HepG2 (cell line): ENCODE results near the gene CELF6. TPM values are rescaled to one million over a fixed set of nuclear protein-coding genes. Genes with fewer than 3 reads are reported as not detected.

Experiments used
- ATF6 ChIP-seq: sonication (generic); formaldehyde crosslinking; conservative IDR thresholded peaks from 2 replicates; pipeline ENCODE4 v1.4.0; 2020; ENCODE audit warnings: missing genetic modification reagents
- CCAR2 ChIP-seq: fragments of 200-400 bp; formaldehyde crosslinking; optimal IDR thresholded peaks from 2 replicates; pipeline ENCODE3; 2018; ENCODE audit warnings: low read depth, mild to moderate bottlenecking, low read length, moderate library complexity
- ZFP36 ChIP-seq: fragments of 150-350 bp; IDR thresholded peaks from 2 replicates; pipeline ENCODE4 v1.6.1; 2018; ENCODE audit warnings: borderline replicate concordance, low read length, low read depth; ENCODE audit not compliant: partially characterized antibody
- ZNF674 ChIP-seq: sonication (generic); formaldehyde crosslinking; IDR thresholded peaks from 2 replicates; pipeline ENCODE4 v1.5.0; 2020; ENCODE audit warnings: low read depth, mild to moderate bottlenecking, missing genetic modification reagents
- polyA plus RNA-seq, 8 experiments: library from polyadenylated mRNA; depleted of rRNA in 3 of 8; stranded (reverse) in 7 of 8; unstranded in 1 of 8; fragments of >200 nt; fragmentation: Illumina TruSeq in 4 of 8; extraction: Trizol in 4 of 8; gene quantifications; 2 replicates each; pipeline versions ENCODE4 v1.2.1 to v1.2.3, GENCODE V29; 2011 to 2016; ENCODE audit warnings: low read depth in 4 of 8, missing spikeins in 1 of 8, mixed read lengths in 1 of 8; ENCODE audit not compliant: insufficient read depth in 1 of 8
- total RNA-seq, 5 experiments: library from RNA; depleted of rRNA; stranded (reverse); fragments of >200 nt; fragmentation: Illumina TruSeq; extraction: Trizol; gene quantifications; 2 replicates each; pipeline ENCODE4 v1.2.3, GENCODE V29; 2016; ENCODE audit warnings: low read depth in 1 of 5
- TF ChIP-seq, protein P1 (sequence below): sonication (generic); formaldehyde crosslinking; IDR thresholded peaks from 2 replicates; pipeline ENCODE4 v1.5.1; 2020; ENCODE audit warnings: mild to moderate bottlenecking, missing genetic modification reagents, borderline replicate concordance
- TF ChIP-seq, protein P2 (sequence below): sonication (generic); formaldehyde crosslinking; IDR thresholded peaks from 2 replicates; pipeline ENCODE4 v1.5.0; 2020; ENCODE audit warnings: mild to moderate bottlenecking, missing genetic modification reagents, moderate library complexity
- TF ChIP-seq, protein P3 (sequence below): sonication (generic); formaldehyde crosslinking; IDR thresholded peaks from 2 replicates; pipeline ENCODE4 v1.5.0; 2020; ENCODE audit warnings: mild to moderate bottlenecking, missing genetic modification reagents, borderline replicate concordance

The CELF6 gene
- total and polyA plus RNA-seq, 2 of the 13 experiments (the other 11 are each of a cell fraction or from before 2014, with no cell fraction given), result 0.49 to 0.94 TPM

DNA sequence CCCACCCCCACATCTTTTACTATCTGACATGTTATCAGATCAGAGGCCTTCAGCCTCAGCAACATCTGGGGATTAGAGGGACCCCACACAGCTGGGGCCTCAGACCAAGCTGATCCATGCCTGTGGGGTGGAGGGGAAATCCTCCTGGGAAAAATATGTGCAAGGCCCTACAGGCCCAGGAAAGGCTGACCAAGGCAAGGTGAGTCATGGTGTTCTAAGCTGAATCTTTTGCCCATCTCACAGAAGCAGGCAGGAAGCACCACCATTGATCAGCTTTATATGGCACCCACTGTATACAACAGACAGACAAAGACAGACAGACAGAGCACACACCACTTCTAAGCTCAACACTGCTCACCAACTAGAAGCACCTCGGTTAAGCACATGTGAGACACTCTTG is 35.2 kb downstream of the CELF6 start (continued):
- no peak for TF ChIP-seq CCAR2
- TF ChIP-seq, protein P1, sequence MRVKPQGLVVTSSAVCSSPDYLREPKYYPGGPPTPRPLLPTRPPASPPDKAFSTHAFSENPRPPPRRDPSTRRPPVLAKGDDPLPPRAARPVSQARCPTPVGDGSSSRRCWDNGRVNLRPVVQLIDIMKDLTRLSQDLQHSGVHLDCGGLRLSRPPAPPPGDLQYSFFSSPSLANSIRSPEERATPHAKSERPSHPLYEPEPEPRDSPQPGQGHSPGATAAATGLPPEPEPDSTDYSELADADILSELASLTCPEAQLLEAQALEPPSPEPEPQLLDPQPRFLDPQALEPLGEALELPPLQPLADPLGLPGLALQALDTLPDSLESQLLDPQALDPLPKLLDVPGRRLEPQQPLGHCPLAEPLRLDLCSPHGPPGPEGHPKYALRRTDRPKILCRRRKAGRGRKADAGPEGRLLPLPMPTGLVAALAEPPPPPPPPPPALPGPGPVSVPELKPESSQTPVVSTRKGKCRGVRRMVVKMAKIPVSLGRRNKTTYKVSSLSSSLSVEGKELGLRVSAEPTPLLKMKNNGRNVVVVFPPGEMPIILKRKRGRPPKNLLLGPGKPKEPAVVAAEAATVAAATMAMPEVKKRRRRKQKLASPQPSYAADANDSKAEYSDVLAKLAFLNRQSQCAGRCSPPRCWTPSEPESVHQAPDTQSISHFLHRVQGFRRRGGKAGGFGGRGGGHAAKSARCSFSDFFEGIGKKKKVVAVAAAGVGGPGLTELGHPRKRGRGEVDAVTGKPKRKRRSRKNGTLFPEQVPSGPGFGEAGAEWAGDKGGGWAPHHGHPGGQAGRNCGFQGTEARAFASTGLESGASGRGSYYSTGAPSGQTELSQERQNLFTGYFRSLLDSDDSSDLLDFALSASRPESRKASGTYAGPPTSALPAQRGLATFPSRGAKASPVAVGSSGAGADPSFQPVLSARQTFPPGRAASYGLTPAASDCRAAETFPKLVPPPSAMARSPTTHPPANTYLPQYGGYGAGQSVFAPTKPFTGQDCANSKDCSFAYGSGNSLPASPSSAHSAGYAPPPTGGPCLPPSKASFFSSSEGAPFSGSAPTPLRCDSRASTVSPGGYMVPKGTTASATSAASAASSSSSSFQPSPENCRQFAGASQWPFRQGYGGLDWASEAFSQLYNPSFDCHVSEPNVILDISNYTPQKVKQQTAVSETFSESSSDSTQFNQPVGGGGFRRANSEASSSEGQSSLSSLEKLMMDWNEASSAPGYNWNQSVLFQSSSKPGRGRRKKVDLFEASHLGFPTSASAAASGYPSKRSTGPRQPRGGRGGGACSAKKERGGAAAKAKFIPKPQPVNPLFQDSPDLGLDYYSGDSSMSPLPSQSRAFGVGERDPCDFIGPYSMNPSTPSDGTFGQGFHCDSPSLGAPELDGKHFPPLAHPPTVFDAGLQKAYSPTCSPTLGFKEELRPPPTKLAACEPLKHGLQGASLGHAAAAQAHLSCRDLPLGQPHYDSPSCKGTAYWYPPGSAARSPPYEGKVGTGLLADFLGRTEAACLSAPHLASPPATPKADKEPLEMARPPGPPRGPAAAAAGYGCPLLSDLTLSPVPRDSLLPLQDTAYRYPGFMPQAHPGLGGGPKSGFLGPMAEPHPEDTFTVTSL (CRISPR knock-in tag), result no peak
- TF ChIP-seq, protein P2, sequence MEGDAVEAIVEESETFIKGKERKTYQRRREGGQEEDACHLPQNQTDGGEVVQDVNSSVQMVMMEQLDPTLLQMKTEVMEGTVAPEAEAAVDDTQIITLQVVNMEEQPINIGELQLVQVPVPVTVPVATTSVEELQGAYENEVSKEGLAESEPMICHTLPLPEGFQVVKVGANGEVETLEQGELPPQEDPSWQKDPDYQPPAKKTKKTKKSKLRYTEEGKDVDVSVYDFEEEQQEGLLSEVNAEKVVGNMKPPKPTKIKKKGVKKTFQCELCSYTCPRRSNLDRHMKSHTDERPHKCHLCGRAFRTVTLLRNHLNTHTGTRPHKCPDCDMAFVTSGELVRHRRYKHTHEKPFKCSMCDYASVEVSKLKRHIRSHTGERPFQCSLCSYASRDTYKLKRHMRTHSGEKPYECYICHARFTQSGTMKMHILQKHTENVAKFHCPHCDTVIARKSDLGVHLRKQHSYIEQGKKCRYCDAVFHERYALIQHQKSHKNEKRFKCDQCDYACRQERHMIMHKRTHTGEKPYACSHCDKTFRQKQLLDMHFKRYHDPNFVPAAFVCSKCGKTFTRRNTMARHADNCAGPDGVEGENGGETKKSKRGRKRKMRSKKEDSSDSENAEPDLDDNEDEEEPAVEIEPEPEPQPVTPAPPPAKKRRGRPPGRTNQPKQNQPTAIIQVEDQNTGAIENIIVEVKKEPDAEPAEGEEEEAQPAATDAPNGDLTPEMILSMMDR (CRISPR knock-in tag), result no peak
- TF ChIP-seq, protein P3, sequence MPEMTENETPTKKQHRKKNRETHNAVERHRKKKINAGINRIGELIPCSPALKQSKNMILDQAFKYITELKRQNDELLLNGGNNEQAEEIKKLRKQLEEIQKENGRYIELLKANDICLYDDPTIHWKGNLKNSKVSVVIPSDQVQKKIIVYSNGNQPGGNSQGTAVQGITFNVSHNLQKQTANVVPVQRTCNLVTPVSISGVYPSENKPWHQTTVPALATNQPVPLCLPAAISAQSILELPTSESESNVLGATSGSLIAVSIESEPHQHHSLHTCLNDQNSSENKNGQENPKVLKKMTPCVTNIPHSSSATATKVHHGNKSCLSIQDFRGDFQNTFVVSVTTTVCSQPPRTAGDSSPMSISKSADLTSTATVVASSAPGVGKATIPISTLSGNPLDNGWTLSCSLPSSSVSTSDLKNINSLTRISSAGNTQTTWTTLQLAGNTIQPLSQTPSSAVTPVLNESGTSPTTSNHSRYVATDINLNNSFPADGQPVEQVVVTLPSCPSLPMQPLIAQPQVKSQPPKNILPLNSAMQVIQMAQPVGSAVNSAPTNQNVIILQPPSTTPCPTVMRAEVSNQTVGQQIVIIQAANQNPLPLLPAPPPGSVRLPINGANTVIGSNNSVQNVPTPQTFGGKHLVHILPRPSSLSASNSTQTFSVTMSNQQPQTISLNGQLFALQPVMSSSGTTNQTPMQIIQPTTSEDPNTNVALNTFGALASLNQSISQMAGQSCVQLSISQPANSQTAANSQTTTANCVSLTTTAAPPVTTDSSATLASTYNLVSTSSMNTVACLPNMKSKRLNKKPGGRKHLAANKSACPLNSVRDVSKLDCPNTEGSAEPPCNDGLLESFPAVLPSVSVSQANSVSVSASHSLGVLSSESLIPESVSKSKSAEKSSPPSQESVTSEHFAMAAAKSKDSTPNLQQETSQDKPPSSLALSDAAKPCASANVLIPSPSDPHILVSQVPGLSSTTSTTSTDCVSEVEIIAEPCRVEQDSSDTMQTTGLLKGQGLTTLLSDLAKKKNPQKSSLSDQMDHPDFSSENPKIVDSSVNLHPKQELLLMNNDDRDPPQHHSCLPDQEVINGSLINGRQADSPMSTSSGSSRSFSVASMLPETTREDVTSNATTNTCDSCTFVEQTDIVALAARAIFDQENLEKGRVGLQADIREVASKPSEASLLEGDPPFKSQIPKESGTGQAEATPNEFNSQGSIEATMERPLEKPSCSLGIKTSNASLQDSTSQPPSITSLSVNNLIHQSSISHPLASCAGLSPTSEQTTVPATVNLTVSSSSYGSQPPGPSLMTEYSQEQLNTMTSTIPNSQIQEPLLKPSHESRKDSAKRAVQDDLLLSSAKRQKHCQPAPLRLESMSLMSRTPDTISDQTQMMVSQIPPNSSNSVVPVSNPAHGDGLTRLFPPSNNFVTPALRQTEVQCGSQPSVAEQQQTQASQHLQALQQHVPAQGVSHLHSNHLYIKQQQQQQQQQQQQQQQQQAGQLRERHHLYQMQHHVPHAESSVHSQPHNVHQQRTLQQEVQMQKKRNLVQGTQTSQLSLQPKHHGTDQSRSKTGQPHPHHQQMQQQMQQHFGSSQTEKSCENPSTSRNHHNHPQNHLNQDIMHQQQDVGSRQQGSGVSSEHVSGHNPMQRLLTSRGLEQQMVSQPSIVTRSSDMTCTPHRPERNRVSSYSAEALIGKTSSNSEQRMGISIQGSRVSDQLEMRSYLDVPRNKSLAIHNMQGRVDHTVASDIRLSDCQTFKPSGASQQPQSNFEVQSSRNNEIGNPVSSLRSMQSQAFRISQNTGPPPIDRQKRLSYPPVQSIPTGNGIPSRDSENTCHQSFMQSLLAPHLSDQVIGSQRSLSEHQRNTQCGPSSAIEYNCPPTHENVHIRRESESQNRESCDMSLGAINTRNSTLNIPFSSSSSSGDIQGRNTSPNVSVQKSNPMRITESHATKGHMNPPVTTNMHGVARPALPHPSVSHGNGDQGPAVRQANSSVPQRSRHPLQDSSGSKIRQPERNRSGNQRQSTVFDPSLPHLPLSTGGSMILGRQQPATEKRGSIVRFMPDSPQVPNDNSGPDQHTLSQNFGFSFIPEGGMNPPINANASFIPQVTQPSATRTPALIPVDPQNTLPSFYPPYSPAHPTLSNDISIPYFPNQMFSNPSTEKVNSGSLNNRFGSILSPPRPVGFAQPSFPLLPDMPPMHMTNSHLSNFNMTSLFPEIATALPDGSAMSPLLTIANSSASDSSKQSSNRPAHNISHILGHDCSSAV (CRISPR knock-in tag), result no peak
- no peak for TF ChIP-seq ZFP36
- TF ChIP-seq ZNF674 (CRISPR knock-in tag), result no peak
- no peak for TF ChIP-seq ATF6 (CRISPR knock-in tag)
